Measurements from ENCODE around the gene WDR33.

Gene WDR33

GRCh38 chr2:127670055-127670956 is 140.7 kb downstream of the WDR33 start:
- peak; percentile 28 for DNase-seq

- no peak for DNase-seq
Observed at GRCh38 chr2:127669056-127669455, 141.9 kb downstream of the WDR33 start.

- peak; percentile 30 for DNase-seq
Observed at GRCh38 chr2:127665267-127665893, 145.6 kb downstream of the WDR33 start.

- DNase-seq = peak; percentile 4
Observed at GRCh38 chr2:127664895-127665225, 146.1 kb downstream of the WDR33 start.

- DNase-seq = peak; percentile 55
Observed at GRCh38 chr2:127664065-127664894, 146.7 kb downstream of the WDR33 start.

GRCh38 chr2:127663566-127664064 is 147.4 kb downstream of the WDR33 start:
- peak; percentile 28 for DNase-seq

- DNase-seq = peak; percentile 44
Observed at GRCh38 chr2:127662937-127663565, 147.9 kb downstream of the WDR33 start.

- DNase-seq = peak; percentile 45
Observed at GRCh38 chr2:127661949-127662510, 148.9 kb downstream of the WDR33 start.

GRCh38 chr2:127661072-127661649 is 149.8 kb downstream of the WDR33 start:
- no peak for DNase-seq

GRCh38 chr2:127660291-127660578 is 150.7 kb downstream of the WDR33 start:
- DNase-seq = no peak

GRCh38 chr2:127659408-127660290 is 151.3 kb downstream of the WDR33 start:
- no peak for DNase-seq

GRCh38 chr2:127658641-127659407 is 152.1 kb downstream of the WDR33 start:
- DNase-seq = no peak

GRCh38 chr2:127658146-127658545 is 152.8 kb downstream of the WDR33 start:
- no peak for DNase-seq

- no peak for DNase-seq
Observed at GRCh38 chr2:127657232-127657595, 153.8 kb downstream of the WDR33 start.

GRCh38 chr2:127656569-127657231 is 154.3 kb downstream of the WDR33 start:
- DNase-seq = no peak

GRCh38 chr2:127655209-127656073 is 155.5 kb downstream of the WDR33 start:
- DNase-seq = no peak

GRCh38 chr2:127654838-127655175 is 156.2 kb downstream of the WDR33 start:
- no peak for DNase-seq

GRCh38 chr2:127654084-127654837 is 156.7 kb downstream of the WDR33 start:
- no peak for DNase-seq
